Karpas-422 (cell line): ENCODE measurements around the gene LTA4H. TPM values are rescaled to one million over a fixed set of nuclear protein-coding genes. Genes with fewer than 3 reads are reported as not detected.

Experiments
- DNase-seq: peaks from one replicate; pipeline ENCODE4 v3.0.0-alpha.2; 2015
- H2AFZ ChIP-seq: fragments of 200-600 bp; sonication (generic); 2 replicates; pipeline ENCODE4 v1.6.1; 2014; ENCODE audit warnings: antibody characterized with exemption, low read length, mixed read lengths
- H3K27ac ChIP-seq: fragments of 200-600 bp; sonication (generic); 2 replicates; pipeline ENCODE4 v1.5.1; 2014; ENCODE audit warnings: mild to moderate bottlenecking, low read length, moderate library complexity
- H3K27me3 ChIP-seq: fragments of 200-600 bp; sonication (generic); 2 replicates; pipeline ENCODE4 v1.6.1; 2014; ENCODE audit warnings: low read length, mixed read lengths
- H3K36me3 ChIP-seq: fragments of 200-600 bp; sonication (generic); 2 replicates; pipeline ENCODE4 v1.6.1; 2014; ENCODE audit warnings: low read length, mixed read lengths; ENCODE audit not compliant: insufficient read depth
- H3K4me1 ChIP-seq: fragments of 200-600 bp; sonication (generic); 2 replicates; pipeline ENCODE4 v1.6.1; 2014; ENCODE audit warnings: mild to moderate bottlenecking, low read length, mixed read lengths
- H3K4me2 ChIP-seq: fragments of 200-600 bp; sonication (generic); 2 replicates; pipeline ENCODE4 v1.6.1; 2014; ENCODE audit warnings: low read length, low read depth, mild to moderate bottlenecking; ENCODE audit not compliant: poor library complexity, severe bottlenecking
- H3K4me3 ChIP-seq: fragments of 200-600 bp; sonication (generic); 2 replicates; pipeline ENCODE4 v1.5.1; 2014; ENCODE audit warnings: mild to moderate bottlenecking, antibody characterized with exemption, low read length, mixed read lengths
- H3K79me2 ChIP-seq: fragments of 200-600 bp; sonication (generic); 2 replicates; pipeline ENCODE4 v1.6.1; 2014; ENCODE audit warnings: mild to moderate bottlenecking, low read length, mixed read lengths
- H3K9ac ChIP-seq: fragments of 200-600 bp; sonication (generic); 2 replicates; pipeline ENCODE4 v1.6.0; 2014; ENCODE audit warnings: low read length
- H3K9me2 ChIP-seq: fragments of 200-600 bp; sonication (generic), shearing (Covaris generic); replicated peaks from 2 replicates; pipeline ENCODE4 v1.6.0; 2014; ENCODE audit warnings: mild to moderate bottlenecking, low read length, moderate library complexity; ENCODE audit not compliant: insufficient read depth
- H3K9me3 ChIP-seq: fragments of 300-700, 200-600 bp; sonication (generic); 2 replicates; pipeline ENCODE4 v1.6.1; 2014; ENCODE audit warnings: low read length, mixed read lengths
- H4K20me1 ChIP-seq: fragments of 200-600 bp; sonication (generic); 2 replicates; pipeline ENCODE4 v1.6.1; 2014; ENCODE audit warnings: mild to moderate bottlenecking, antibody characterized with exemption, low read length, low read depth; ENCODE audit not compliant: insufficient read depth
- total RNA-seq: library from RNA; depleted of rRNA; stranded (reverse); fragments of >200 nt; shearing (Covaris generic); gene quantifications from 2 replicates; pipeline ENCODE4 v1.2.3, GENCODE V29; 2014; ENCODE audit warnings: low replicate concordance

The LTA4H gene
- total RNA-seq, 1 experiment from 2014 or later = 120 TPM

- H3K4me3 ChIP-seq = peak overlapping the region; percentile 88
Measured at GRCh38 chr12:96033549-96034389, 1.6 kb downstream of the LTA4H start.

GRCh38 chr12:96029826-96030225 is 5.6 kb downstream of the LTA4H start:
- Histone ChIP-seq H2AFZ (no peak overlapping the region), H3K27ac (no peak overlapping the region), H3K9me3 (no peaks in the 10 kb centered on the region), H3K4me1 (peaks cover 14% of the 10 kb centered on the region), H3K9me2 (no peaks in the 10 kb centered on the region), H3K27me3 (no peaks in the 10 kb centered on the region), H3K36me3 (peaks cover 6% of the 10 kb centered on the region; the same call in 1 of the 2 replicates), H3K4me2 (no peak overlapping the region), H3K9ac (no peak overlapping the region), H3K79me2 (peaks cover 54% of the 10 kb centered on the region), H4K20me1 (no peaks in the 10 kb centered on the region), H3K4me3 (no peak overlapping the region)
- DNase-seq = no peak

More at GRCh38 chr12:96033549-96034389, 1.6 kb downstream of the LTA4H start:
- no peak for DNase-seq
- Histone ChIP-seq H3K4me2 (peak overlapping the region; percentile 72), H3K9ac (peak overlapping the region; percentile 82), H3K9me2 (no peaks in the 10 kb centered on the region), H2AFZ (no peak overlapping the region), H4K20me1 (no peaks in the 10 kb centered on the region), H3K4me1 (peaks cover 22% of the 10 kb centered on the region), H3K27me3 (no peaks in the 10 kb centered on the region), H3K9me3 (no peaks in the 10 kb centered on the region), H3K79me2 (peaks cover 52% of the 10 kb centered on the region), H3K27ac (no peak overlapping the region), H3K36me3 (no peaks in the 10 kb centered on the region)

DNA sequence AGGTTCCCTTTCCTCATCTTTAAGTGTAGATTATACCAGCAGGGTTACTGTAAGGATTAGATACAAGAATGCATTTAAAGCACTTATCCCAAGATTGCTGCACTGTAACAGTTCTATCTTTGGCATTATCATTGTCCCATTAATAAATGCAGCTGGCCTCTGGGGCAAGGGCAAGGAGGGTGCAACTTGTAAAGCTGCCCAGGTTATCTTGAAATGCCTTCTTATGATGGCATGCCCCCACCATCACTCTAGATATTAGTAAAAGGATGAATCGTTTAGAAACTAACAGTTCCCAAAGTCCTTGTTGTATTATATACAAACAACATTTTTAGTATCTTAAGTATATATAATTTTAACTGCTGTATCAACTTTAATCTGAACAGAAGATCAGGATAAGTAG is 6.8 kb downstream of the LTA4H start:
- no peaks in the 10 kb centered on the region for H3K9me3 ChIP-seq
- H3K27ac ChIP-seq = no peak overlapping the region
- H2AFZ ChIP-seq = no peak overlapping the region
- H3K4me3 ChIP-seq = no peak overlapping the region
- H3K9me2 ChIP-seq = no peaks in the 10 kb centered on the region
- H4K20me1 ChIP-seq = no peaks in the 10 kb centered on the region
- no peak for DNase-seq
- no peaks in the 10 kb centered on the region for H3K27me3 ChIP-seq
- H3K4me2 ChIP-seq = no peak overlapping the region
- H3K9ac ChIP-seq = no peak overlapping the region
- peaks cover 3% of the 10 kb centered on the region; the same call in 1 of the 2 replicates for H3K4me1 ChIP-seq
- H3K36me3 ChIP-seq = peaks cover 9% of the 10 kb centered on the region; the same call in 1 of the 2 replicates
- H3K79me2 ChIP-seq = peaks cover 42% of the 10 kb centered on the region

DNA sequence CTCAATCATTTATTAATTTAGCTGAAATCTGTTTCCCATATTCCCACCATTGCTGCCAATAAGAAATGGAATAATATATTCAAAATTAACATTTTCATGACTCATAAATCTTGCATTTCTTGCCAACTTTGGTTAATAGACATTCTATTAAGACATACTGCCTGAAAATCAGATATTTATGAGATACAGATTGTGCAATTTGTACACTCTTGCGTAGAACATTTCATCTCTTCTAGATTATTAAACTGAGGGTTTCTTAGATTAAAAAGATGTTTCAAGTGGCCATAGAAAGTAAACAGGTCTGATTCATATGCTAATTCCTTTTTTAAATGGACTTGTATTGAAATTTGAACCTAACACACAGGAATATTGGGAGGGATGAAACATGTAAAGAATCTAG is 9.1 kb downstream of the LTA4H start:
- no peak overlapping the region for H3K4me3 ChIP-seq
- peaks cover 5% of the 10 kb centered on the region for H3K4me1 ChIP-seq
- H3K9ac ChIP-seq = no peak overlapping the region
- H3K79me2 ChIP-seq = peaks cover 23% of the 10 kb centered on the region
- H4K20me1 ChIP-seq = no peaks in the 10 kb centered on the region
- no peak for DNase-seq
- no peak overlapping the region for H2AFZ ChIP-seq
- no peaks in the 10 kb centered on the region for H3K27me3 ChIP-seq
- H3K9me3 ChIP-seq = no peaks in the 10 kb centered on the region
- H3K36me3 ChIP-seq = peaks cover 20% of the 10 kb centered on the region; the same call in 1 of the 2 replicates
- H3K27ac ChIP-seq = no peak overlapping the region
- H3K9me2 ChIP-seq = no peaks in the 10 kb centered on the region
- H3K4me2 ChIP-seq = no peak overlapping the region

GRCh38 chr12:96025518-96025917 is 9.9 kb downstream of the LTA4H start:
- Histone ChIP-seq H3K4me2 (no peak overlapping the region), H3K36me3 (peaks cover 20% of the 10 kb centered on the region; the same call in 1 of the 2 replicates), H3K27ac (no peak overlapping the region)

DNA sequence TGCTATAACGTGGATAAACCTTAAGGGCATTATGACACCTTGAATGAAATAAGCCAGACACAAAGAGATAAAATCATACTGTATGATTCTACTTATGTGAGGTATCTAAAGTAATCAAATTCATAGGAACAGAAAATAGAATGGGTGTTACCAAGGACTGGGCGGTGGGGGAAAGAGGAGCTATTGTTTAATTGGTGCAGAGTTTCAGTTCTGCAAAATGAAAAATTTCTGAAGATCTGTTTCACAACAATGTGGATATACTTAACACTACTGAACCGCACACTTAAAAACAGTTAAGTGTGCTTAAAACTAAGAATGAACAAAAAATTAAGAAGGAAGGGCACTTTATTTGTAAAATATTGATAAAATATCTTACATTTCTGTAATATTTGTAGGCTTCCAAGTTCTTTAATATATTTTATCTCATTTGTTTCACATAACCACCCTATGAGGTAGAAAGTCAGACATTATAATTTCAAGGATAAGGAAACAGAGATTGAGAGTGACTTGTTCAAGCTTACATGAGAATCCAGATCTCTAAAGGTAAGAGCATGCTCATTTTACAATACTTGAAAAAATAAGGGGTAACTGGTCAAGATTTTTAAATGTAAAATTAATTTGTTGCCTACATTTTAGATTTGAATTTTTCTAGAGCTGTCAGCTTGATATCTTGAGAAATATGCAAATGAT is 14.9 kb downstream of the LTA4H start:
- Histone ChIP-seq H3K79me2 (no peaks in the 10 kb centered on the region), H3K4me2 (peak overlapping the region; percentile 39), H3K36me3 (peaks cover 23% of the 10 kb centered on the region; the same call in 1 of the 2 replicates)

More at GRCh38 chr12:96025518-96025917, 9.9 kb downstream of the LTA4H start:
- Histone ChIP-seq H2AFZ (no peak overlapping the region), H3K9ac (no peak overlapping the region), H3K27me3 (no peaks in the 10 kb centered on the region), H3K4me3 (no peak overlapping the region), H3K4me1 (peaks cover 13% of the 10 kb centered on the region), H3K79me2 (peaks cover 15% of the 10 kb centered on the region), H4K20me1 (no peaks in the 10 kb centered on the region), H3K9me2 (no peaks in the 10 kb centered on the region), H3K9me3 (no peaks in the 10 kb centered on the region)
- no peak for DNase-seq

DNA sequence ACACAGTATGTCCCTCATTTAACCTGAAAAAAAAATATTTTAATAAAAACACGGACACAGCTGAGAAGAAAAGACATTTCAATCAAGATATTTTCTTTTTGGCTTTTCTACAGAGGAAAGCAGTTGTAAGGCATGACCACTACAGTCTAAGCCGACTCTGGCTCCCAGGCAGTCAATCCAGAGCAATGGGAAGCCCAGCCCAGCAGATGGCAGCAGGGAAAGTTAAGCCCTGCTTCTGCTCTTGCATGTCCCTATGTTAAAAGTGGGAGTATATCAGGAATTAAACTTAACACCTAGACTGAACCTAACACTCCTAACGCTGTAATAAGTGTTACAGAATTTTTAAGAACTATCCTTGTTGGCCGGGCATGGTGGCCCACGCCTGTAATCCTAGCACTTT is 19.7 kb downstream of the LTA4H start:
- Histone ChIP-seq H3K79me2 (no peaks in the 10 kb centered on the region), H3K9ac (no peak overlapping the region), H4K20me1 (no peaks in the 10 kb centered on the region), H3K4me3 (no peak overlapping the region), H3K27me3 (no peaks in the 10 kb centered on the region), H3K9me3 (no peaks in the 10 kb centered on the region), H3K4me1 (peaks cover 9% of the 10 kb centered on the region), H3K4me2 (no peak overlapping the region), H2AFZ (no peak overlapping the region), H3K9me2 (no peaks in the 10 kb centered on the region), H3K27ac (no peak overlapping the region), H3K36me3 (peaks cover 33% of the 10 kb centered on the region; the same call in 1 of the 2 replicates)
- no peak for DNase-seq

More for the DNA sequence above, 14.9 kb downstream of the LTA4H start:
- Histone ChIP-seq H2AFZ (no peak overlapping the region; the same call in 1 of the 2 replicates), H3K27me3 (no peaks in the 10 kb centered on the region), H3K9me2 (no peaks in the 10 kb centered on the region), H4K20me1 (no peaks in the 10 kb centered on the region), H3K4me1 (peaks cover 20% of the 10 kb centered on the region), H3K9me3 (no peaks in the 10 kb centered on the region), H3K4me3 (0 out of 2 replicates have a peak overlapping the region, but pooled peaks have one; percentile 9), H3K27ac (peak overlapping the region; percentile 73), H3K9ac (no peak overlapping the region)
- peak; percentile 73 for DNase-seq
